GM12891 (cell line): ENCODE measurements around the gene CD81.

Experiments used
- DNase-seq: peaks from one replicate; pipeline ENCODE4 v3.0.0; 2011; ENCODE audit warnings: low spot score; ENCODE audit not compliant: insufficient read length
- FAIRE-seq: peaks from 2 replicates; lab custom pipeline; 2011; peaks lifted over from hg19 to GRCh38; lab: Jason Lieb, UNC
- PAX5 ChIP-seq: IDR thresholded peaks from 2 replicates; pipeline ENCODE4 v1.6.1; 2011; ENCODE audit warnings: low read length, moderate library complexity, mild to moderate bottlenecking; ENCODE audit not compliant: insufficient read depth, severe bottlenecking
- POLR2A ChIP-seq: IDR thresholded peaks from 2 replicates; pipeline ENCODE4 v1.6.1; 2011; ENCODE audit warnings: low read depth, low read length, control low read depth
- POLR2AphosphoS5 ChIP-seq: IDR thresholded peaks from 2 replicates; pipeline ENCODE4 v1.6.1; 2011; ENCODE audit warnings: low read depth, low read length, control low read depth
- POU2F2 ChIP-seq: IDR thresholded peaks from 2 replicates; pipeline ENCODE4 v1.6.1; 2011; ENCODE audit warnings: low read depth, mild to moderate bottlenecking, control low read depth, low read length, moderate library complexity
- SPI1 ChIP-seq: IDR thresholded peaks from 2 replicates; pipeline ENCODE4 v1.6.1; 2011; ENCODE audit warnings: low read depth, low read length, control low read depth
- TAF1 ChIP-seq: IDR thresholded peaks from 2 replicates; pipeline ENCODE4 v1.6.1; 2011; ENCODE audit warnings: low read depth, low read length, control low read depth

CD81 gene

DNA sequence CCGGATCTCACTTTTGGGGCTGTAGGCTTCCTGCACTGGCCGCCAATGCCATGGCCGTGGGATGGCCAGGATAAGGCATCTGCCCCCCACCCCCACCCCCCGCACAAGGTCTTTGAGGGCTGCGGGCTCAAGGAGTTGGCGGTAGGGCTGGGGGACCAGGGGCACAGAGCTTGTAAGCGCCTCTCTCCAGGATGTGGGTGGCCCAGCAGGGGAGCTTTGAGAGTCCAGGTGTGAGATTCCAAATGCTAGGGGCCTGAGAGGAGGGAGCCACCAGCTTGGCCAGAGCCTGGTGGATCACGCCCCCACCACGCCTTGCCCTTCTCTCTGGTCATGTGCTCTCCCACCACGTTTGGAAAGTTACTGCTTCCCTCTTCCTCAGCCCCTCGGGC, 5.0 kb downstream of the CD81 start:
- FAIRE-seq, result no peak
- no peak for TF ChIP-seq PAX5
- no peak for TF ChIP-seq SPI1
- no peak for TF ChIP-seq TAF1
- no peak; the same call in 1 of the 2 replicates for TF ChIP-seq POLR2AphosphoS5
- no peak for TF ChIP-seq POLR2A
- no peak for TF ChIP-seq POU2F2

DNA sequence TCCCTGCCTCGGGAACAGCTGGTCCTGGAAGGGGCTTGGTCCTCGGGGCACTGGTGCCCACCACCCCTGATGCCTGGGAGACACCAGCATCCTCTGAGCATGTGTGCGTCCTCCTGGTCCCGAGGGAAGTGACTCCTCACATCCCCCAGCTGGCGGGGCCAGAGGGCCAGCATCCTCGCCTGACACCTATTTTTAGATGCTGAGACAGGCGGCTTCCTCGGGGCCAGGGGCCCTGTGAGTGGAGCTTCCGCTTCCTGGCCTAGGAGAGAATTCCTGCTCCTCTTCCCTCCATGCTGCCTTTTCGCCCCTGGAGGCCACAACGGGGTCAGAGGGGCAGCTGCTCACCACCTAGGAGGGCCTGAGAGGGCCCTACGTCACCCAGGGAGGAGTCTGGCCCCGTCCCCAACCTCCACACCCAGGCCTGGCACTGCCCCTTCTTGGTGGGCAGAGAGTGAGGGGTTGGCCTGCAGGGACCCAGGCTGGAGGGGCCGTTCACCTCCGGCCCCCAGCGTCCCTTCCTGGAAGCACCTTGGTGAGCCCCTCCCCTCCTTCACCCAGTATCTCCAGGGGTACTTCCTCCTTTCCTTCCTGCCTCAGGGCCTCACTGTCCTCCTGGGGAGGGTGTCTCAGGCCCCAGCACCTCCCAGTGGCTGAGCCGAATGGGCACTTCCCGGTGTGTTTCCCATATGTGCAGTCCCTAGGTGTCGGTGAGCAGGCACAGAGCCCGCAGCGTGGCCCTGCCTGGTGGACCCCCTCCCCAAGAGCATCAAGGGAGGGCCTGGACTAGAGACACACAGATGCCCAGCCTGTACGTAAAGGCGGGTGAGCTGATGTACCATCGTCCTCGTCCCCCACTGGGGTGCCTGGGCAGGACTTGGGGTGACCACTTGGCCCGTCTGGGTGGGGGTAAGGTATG, 6.1 kb downstream of the CD81 start:
- DNase-seq (no peak), FAIRE-seq (peak; percentile 13)
- no peak for TF ChIP-seq SPI1
- no peak for TF ChIP-seq POU2F2
- no peak for TF ChIP-seq PAX5
- no peak for TF ChIP-seq POLR2AphosphoS5
- TF ChIP-seq TAF1, result no peak
- TF ChIP-seq POLR2A, result no peak

More for the DNA sequence above, 5.0 kb downstream of the CD81 start:
- no peak for DNase-seq

DNA sequence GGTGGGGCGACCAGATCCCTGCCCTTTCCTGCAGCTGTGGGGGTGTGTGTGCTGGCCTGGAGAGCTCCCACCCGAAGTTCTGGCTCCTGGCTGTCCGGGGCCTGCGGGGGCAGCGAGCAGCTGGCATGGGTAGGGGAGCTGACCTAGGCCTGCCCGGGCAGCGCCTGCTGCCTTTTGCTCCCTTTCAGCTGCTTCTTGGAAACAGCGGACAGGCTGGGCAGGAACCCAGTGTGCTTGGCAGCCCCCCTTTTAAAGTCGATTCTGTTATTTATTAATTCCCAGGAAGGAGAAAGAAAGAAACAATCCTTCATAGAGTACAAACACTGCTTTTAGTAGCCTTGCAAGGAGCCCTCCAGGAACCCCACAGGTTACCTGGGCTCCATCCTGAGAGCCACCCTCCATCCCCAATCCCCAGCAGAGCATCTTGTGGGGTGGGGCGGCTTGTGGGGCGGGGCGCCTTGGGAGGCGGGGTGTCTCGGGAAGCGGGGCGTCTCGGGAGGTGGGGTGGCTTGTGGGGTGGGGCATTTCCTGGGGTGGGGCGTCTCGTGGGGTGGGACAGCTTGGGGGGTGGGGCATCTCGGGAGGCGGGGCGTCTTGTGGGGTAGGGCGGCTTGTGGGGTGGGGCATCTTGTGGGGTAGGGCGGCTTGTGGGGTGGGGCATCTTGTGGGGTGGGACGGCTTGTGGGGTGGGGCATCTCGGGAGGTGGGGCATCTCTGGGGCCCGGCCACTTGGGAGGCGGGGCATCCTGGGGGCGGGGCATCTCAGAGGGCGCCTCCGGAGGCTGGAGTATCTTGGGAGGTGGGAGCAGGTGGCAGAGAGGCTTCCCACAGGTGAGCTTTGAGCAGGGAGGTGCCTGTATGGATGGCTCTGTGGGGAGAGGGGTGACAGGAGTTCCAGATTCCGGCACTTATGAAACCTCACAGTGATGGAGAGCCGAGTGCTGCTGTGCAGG, 7.0 kb downstream of the CD81 start:
- FAIRE-seq, result peak; percentile 61
- no peak for DNase-seq
- TF ChIP-seq PAX5 (no peak), TAF1 (no peak), POU2F2 (no peak)

DNA sequence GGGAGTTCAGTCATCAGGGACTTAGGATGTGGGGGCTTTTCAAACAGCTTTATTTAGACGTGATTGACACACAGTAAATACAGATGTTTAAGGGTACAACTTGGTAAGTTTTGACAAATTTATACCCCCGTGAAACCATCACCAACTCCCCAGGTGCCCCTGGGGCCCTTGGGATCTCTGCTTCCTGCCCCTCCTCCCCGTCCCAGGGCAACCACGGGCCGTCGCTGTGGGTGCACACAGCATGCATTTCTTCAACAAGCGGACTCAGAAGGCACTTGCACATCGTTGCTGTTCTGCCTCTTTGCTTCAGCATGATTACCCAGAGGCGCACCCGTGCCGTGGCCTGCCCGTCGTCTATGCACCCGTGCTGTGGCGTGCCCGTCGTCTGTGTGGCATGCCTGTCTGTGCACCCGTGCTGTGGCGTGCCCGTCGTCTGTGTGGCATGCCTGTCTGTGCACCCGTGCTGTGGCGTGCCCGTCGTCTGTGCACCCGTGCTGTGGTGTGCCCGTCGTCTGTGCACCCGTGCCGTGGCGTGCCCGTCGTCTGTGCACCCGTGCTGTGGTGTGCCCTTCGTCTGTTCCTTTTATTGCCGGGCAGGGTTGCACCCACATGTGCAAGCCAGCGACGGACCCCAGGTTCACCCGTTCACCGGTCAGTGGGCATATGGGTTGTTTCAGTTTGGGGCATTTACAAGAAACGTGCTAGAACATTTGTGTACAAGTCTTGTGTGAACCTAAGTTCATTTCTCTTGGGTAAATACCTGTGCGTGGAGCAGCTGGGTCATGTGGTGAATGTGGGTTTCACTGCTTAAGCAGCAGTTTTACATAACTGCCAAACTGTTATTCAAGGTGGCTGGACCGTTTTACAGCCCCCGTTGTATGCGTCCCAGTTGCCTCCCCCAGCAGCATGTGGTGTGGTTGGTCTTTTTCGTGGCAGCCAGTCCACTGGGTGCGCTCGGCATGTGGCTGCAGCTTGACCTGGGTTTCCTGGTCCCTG, 8.3 kb downstream of the CD81 start:
- DNase-seq, result no peak
- TF ChIP-seq POU2F2 (peak; percentile 90), TAF1 (no peak), POLR2A (0 out of 2 replicates have a peak, but pooled peaks have one; percentile 53)
- FAIRE-seq, result peak; percentile 96

DNA sequence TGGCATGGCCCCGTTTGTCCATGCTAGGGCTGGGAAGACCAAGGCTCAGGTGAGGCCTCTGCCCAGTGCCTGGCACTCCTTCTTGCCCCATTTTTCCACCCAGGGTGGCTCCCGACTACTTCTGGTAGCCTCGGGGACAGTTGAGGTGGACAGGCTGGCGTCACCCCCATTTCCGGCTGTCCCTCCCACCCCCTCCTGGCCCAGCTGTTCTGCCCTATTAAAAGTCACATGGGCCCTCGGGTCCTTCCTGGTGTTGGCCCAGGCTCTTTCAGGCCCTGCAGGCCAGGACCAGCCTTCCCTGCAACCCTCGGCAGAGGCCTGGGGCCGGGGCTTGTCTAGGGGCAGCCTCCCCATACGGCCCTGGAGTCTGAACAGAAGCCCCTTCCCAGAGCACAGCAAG, 9.5 kb downstream of the CD81 start:
- no peak for DNase-seq
- FAIRE-seq, result no peak
- no peak for TF ChIP-seq SPI1
- no peak for TF ChIP-seq POU2F2
- TF ChIP-seq POLR2AphosphoS5, result peak; percentile 0; the same call in 1 of the 2 replicates
- TF ChIP-seq POLR2A, result no peak
- TF ChIP-seq PAX5, result no peak

DNA sequence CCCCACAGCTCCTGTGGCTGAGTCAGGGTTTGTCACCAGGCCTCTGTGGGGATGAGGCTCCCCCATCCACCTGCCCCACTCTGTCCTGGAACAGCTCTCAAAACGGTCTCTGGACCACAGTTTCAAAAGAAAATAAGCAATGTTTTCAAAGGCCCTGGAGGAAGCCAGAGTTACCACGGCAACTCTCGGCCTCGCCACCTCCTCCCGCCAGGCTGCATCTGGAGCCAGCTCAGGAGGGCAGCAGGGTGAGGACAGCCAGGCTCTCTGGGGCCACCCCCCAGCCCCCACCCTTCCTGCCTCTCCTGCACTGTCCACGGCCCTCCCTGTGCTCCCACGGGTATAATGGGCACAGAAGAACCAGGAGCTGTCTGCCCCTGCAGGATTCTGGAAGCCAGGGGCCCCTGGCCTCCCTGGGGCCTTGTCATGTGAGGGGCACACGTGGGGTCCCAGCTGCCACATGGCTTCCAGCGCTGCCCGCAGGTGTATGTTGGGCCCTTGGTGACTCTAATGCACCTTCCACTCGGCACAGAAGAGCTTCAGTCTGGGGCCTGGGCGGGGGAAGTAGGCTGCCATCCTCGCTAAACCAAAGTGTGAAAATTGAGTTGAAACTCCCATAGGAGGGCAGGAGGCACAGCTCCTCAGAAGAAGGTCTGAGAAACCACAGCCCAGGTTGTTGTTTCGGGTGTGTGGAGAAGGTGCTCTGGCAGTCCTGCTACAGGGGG, 10.3 kb downstream of the CD81 start:
- no peak for DNase-seq
- TF ChIP-seq POLR2A (no peak), PAX5 (no peak), TAF1 (no peak), SPI1 (no peak), POU2F2 (no peak), POLR2AphosphoS5 (no peak)
- FAIRE-seq, result peak; percentile 77

DNA sequence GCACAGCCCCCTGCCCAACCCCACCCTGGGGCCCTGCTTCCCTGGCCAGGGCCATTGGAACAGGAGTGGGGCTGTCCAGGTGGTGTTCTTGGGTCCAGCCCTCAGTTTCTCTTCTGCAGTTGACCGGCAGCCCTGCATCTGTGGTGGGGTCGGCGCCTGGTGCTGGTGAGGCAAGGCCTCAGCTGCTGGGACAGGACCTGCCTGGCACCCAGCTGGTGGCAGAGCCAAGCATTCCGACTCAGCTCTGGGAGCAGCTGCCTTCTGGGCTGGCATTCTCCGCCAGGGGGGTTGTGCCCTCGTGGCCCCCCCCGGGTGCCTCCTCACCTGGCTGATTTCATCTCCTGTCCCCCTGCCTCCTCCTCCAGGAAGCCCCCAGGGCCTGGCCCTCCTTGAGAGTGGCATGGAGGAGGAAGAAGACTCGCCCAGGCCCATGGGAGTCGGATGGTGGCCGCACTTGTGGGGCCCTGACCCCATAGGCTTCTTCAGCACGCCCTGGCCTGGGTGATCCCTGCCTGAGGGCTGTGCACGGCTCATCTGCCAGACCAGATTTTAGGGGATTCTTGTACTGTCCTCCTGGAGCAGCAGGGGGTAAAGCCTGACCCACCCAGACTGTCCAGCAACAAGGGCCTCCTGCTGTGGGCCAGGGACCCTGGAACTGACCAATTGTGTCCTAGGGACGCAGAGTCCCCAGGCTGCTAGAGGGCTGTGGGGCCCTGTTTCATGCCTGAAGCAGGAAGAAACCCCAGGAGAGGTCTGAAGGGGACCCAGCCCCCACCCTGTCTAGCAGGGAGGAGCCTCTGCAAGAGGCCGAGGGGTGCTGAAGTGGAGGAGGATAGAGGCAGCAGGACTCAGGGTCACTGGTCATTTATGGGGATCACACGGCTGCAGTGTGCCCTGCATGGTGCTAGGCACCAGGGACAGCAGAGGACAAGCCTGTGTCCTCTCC, 11.6 kb downstream of the CD81 start:
- TF ChIP-seq POLR2AphosphoS5 (no peak), TAF1 (no peak)
- FAIRE-seq, result peak; percentile 66

DNA sequence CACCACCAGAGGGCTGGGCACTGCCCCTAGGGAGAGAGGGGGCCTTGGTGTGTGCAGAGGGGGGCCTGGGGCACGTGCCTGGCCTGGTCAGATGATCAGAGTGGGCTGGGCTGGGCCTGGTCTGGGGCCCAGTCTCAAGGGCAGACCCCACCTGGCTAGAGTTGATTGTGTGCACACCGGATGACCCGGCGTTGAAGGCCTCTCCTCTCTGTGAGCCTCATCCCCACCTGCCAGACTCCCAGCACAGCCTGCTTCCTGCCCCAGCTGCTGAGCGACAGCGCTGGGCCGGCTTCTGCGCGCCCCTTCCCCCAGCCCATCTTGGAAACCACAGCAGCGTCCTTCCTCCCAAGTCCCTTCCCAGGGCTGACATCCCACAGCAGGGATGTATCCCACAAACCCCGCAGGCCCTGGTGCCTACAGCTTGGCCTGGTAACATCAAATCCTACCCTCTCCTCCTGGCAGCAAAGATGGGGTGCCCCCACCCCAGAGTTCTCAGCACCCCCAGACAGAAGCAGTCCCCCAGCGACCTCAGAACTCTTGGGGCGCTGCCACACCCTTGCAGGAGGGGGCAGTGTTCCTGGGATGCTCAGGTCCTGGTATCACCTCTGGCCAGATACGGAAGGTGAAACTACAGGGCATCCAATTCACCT, 12.4 kb downstream of the CD81 start:
- DNase-seq (no peak), FAIRE-seq (peak; percentile 72)
- no peak for TF ChIP-seq PAX5
- no peak for TF ChIP-seq SPI1
- no peak for TF ChIP-seq POLR2AphosphoS5
- TF ChIP-seq POU2F2, result no peak
- TF ChIP-seq TAF1, result no peak
- TF ChIP-seq POLR2A, result no peak

More for the DNA sequence above, 11.6 kb downstream of the CD81 start:
- no peak for DNase-seq
